DOHH2 (cell line): ENCODE results near the gene ARL6IP1.
"Not testable (repeated sequence)": the region's sequence is repeated elsewhere in the genome, so short reads cannot be mapped to it uniquely, and the experiment has no call there.

ENCODE experiments used
- EZH2phosphoT487 ChIP-seq: fragments of 200-600 bp; sonication (generic); IDR thresholded peaks from 2 replicates; pipeline ENCODE4 v1.6.1; 2017; ENCODE audit warnings: borderline replicate concordance, mild to moderate bottlenecking, antibody characterized with exemption, low read length, moderate library complexity, mixed read lengths
- TF ChIP-seq, protein P1 (sequence below): fragments of 200-600 bp; sonication (generic); IDR thresholded peaks from one replicate; pipeline ENCODE4 v1.5.1; 2014; ENCODE audit warnings: antibody characterized with exemption, mild to moderate bottlenecking, low read depth, low read length; ENCODE audit not compliant: poor library complexity, severe bottlenecking

DNA sequence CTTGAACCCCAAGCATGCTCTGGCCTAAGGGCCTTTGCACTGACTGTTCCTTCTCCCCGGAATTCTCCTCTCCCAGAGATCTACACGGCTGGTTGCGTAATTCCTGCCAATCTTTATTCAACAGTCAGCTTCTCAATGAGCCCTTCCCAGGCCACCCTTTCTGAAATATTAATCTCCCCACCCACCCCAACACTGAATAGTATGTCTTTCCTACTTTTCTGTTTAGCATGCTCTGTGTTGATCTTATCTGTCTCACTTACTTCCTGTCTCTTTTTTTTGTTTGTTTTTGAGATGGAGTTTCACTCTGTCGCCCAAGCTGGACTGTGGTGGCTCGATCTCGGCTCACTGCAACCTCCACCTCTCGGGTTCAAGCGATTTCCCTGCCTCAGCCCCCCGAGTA is 44.7 kb downstream of the ARL6IP1 start:
- TF ChIP-seq, protein P1, sequence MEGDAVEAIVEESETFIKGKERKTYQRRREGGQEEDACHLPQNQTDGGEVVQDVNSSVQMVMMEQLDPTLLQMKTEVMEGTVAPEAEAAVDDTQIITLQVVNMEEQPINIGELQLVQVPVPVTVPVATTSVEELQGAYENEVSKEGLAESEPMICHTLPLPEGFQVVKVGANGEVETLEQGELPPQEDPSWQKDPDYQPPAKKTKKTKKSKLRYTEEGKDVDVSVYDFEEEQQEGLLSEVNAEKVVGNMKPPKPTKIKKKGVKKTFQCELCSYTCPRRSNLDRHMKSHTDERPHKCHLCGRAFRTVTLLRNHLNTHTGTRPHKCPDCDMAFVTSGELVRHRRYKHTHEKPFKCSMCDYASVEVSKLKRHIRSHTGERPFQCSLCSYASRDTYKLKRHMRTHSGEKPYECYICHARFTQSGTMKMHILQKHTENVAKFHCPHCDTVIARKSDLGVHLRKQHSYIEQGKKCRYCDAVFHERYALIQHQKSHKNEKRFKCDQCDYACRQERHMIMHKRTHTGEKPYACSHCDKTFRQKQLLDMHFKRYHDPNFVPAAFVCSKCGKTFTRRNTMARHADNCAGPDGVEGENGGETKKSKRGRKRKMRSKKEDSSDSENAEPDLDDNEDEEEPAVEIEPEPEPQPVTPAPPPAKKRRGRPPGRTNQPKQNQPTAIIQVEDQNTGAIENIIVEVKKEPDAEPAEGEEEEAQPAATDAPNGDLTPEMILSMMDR, result not testable (repeated sequence)
- not testable (repeated sequence) for TF ChIP-seq EZH2phosphoT487
